Suprapubic skin (tissue), 4 donors: ENCODE results near the gene CNDP1. TPM values are rescaled to one million over a fixed set of nuclear protein-coding genes. Genes with fewer than 3 reads are reported as not detected.
A peak's percentile ranks its signal among the peaks of the same experiment; 100 is the strongest.

Experiments
- DNase-seq, 2 donors: peaks; one replicate each; pipeline ENCODE4 v3.0.0-alpha.2; 2019; ENCODE audit warnings: low spot score in 2 of 2
- H3K27ac ChIP-seq: fragments of 200-600 bp; sonication (generic); one replicate; pipeline ENCODE4 v1.5.1; 2019
- H3K27me3 ChIP-seq: fragments of 200-600 bp; sonication (generic); one replicate; pipeline ENCODE4 v1.5.1; 2019
- H3K36me3 ChIP-seq: fragments of 200-600 bp; sonication (generic); one replicate; pipeline ENCODE4 v1.5.1; 2019
- H3K4me1 ChIP-seq: fragments of 200-600 bp; sonication (generic); one replicate; pipeline ENCODE4 v1.5.1; 2019
- H3K4me3 ChIP-seq: fragments of 200-600 bp; sonication (generic); one replicate; pipeline ENCODE4 v1.5.1; 2019; ENCODE audit warnings: mild to moderate bottlenecking
- H3K9me3 ChIP-seq: fragments of 200-600 bp; sonication (generic); one replicate; pipeline ENCODE4 v1.5.1; 2019
- CTCF ChIP-seq, 2 donors: fragments of 200-600 bp in 1 of 2; fragments of 450-650 bp in 1 of 2; sonication (generic) in 1 of 2; IDR thresholded peaks; one replicate each; pipeline ENCODE4 v1.5.1; 2016 to 2019; ENCODE audit warnings: antibody characterized with exemption in 2 of 2, mild to moderate bottlenecking in 1 of 2, moderate library complexity in 1 of 2
- EP300 ChIP-seq: sonication (generic); formaldehyde crosslinking; IDR thresholded peaks from one replicate; pipeline ENCODE4 v1.6.1; 2017; ENCODE audit warnings: antibody characterized with exemption
- POLR2A ChIP-seq, 2 donors: fragments of 450-650 bp; IDR thresholded peaks; one replicate each; pipeline ENCODE4 v1.6.1; 2017; ENCODE audit warnings: antibody characterized with exemption in 2 of 2, mild to moderate bottlenecking in 2 of 2, moderate library complexity in 2 of 2
- POLR2AphosphoS5 ChIP-seq, 3 donors: sonication (generic); formaldehyde crosslinking; IDR thresholded peaks; one replicate each; pipeline ENCODE4 v1.6.1; 2017; ENCODE audit warnings: antibody characterized with exemption in 3 of 3
- WGBS: methylation state at CpG from one replicate; pipeline ENCODE4 v1.1.5; 2018; 5-methylcytosine and 5-hydroxymethylcytosine counted together
- total RNA-seq, 4 donors: library from RNA; depleted of rRNA; stranded (reverse); fragments of >200 nt; gene quantifications; one replicate each; pipeline ENCODE4 v1.1.0, GENCODE V29; 2016

Gene CNDP1
- total RNA-seq, 4 donors from 2014 or later, result 0.21 to 1.1 (median 0.97) TPM; not detected in 1

GRCh38 chr18:74496508-74497323 lies 37.6 kb upstream of the CNDP1 start:
- no peak for TF ChIP-seq POLR2A (IDR thresholded peaks at IDR 0.05)
- TF ChIP-seq EP300, result no peak
- TF ChIP-seq CTCF (IDR thresholded peaks at IDR 0.05), result no peak
- TF ChIP-seq POLR2AphosphoS5 (IDR thresholded peaks at IDR 0.05), result no peak

GRCh38 chr18:74497324-74497676 lies 37.0 kb upstream of the CNDP1 start:
- TF ChIP-seq EP300 (no peak), POLR2A (IDR thresholded peaks at IDR 0.05) (no peak), CTCF (IDR thresholded peaks at IDR 0.05) (no peak), POLR2AphosphoS5 (IDR thresholded peaks at IDR 0.05) (no peak)
- no peak for DNase-seq
- Histone ChIP-seq H3K9me3 (no peaks in the 10 kb centered on the region), H3K27me3 (no peaks in the 10 kb centered on the region), H3K27ac (peak overlapping the region; percentile 97), H3K4me3 (peak overlapping the region; percentile 99), H3K4me1 (peaks cover 47% of the 10 kb centered on the region), H3K36me3 (peaks cover 16% of the 10 kb centered on the region)
- WGBS, result 86% methylated on average over 8 of the region's 8 CpGs

More at GRCh38 chr18:74496508-74497323, 37.6 kb upstream of the CNDP1 start:
- DNase-seq, result peak; percentile 85 to 86
- H3K9me3 ChIP-seq, result no peaks in the 10 kb centered on the region
- WGBS, result 22% methylated on average over 6 of the region's 48 CpGs
- no peaks in the 10 kb centered on the region for H3K27me3 ChIP-seq
- H3K36me3 ChIP-seq, result peaks cover 10% of the 10 kb centered on the region
- peaks cover 44% of the 10 kb centered on the region for H3K4me1 ChIP-seq
- H3K4me3 ChIP-seq, result peak overlapping the region; percentile 99
- peak overlapping the region; percentile 97 for H3K27ac ChIP-seq

GRCh38 chr18:74497778-74498177 lies 36.5 kb upstream of the CNDP1 start:
- peaks cover 21% of the 10 kb centered on the region for H3K36me3 ChIP-seq
- peak overlapping the region; percentile 97 for H3K27ac ChIP-seq
- H3K4me3 ChIP-seq, result no peak overlapping the region
- H3K27me3 ChIP-seq, result no peaks in the 10 kb centered on the region
- H3K4me1 ChIP-seq, result peaks cover 47% of the 10 kb centered on the region
- WGBS, result 61% methylated on average over 3 of the region's 3 CpGs
- TF ChIP-seq POLR2AphosphoS5 (IDR thresholded peaks at IDR 0.05) (no peak), POLR2A (IDR thresholded peaks at IDR 0.05) (no peak), CTCF (IDR thresholded peaks at IDR 0.05) (no peak), EP300 (no peak)
- H3K9me3 ChIP-seq, result no peaks in the 10 kb centered on the region
- DNase-seq, result no peak

- H3K27ac ChIP-seq, result peak overlapping the region; percentile 76
- H3K9me3 ChIP-seq, result no peaks in the 10 kb centered on the region
- H3K4me3 ChIP-seq, result peak overlapping the region; percentile 22
- peak; percentile 36 to 79 for DNase-seq
- WGBS, result 57% methylated on average over 14 of the region's 14 CpGs
- TF ChIP-seq EP300 (no peak), CTCF (IDR thresholded peaks at IDR 0.05) (no peak), POLR2AphosphoS5 (IDR thresholded peaks at IDR 0.05) (no peak), POLR2A (IDR thresholded peaks at IDR 0.05) (no peak)
- no peaks in the 10 kb centered on the region for H3K27me3 ChIP-seq
- peaks cover 33% of the 10 kb centered on the region for H3K36me3 ChIP-seq
- peaks cover 47% of the 10 kb centered on the region for H3K4me1 ChIP-seq
Measured at GRCh38 chr18:74498712-74499627, 35.3 kb upstream of the CNDP1 start.

GRCh38 chr18:74499633-74500032 lies 34.7 kb upstream of the CNDP1 start:
- Histone ChIP-seq H3K27ac (peak overlapping the region; percentile 76), H3K4me3 (peak overlapping the region; percentile 22)

More at GRCh38 chr18:74499633-74500032, 34.7 kb upstream of the CNDP1 start:
- Histone ChIP-seq H3K9me3 (no peaks in the 10 kb centered on the region), H3K4me1 (peaks cover 47% of the 10 kb centered on the region), H3K27me3 (no peaks in the 10 kb centered on the region), H3K36me3 (peaks cover 40% of the 10 kb centered on the region)
- no peak for TF ChIP-seq POLR2A (IDR thresholded peaks at IDR 0.05)
- TF ChIP-seq POLR2AphosphoS5 (IDR thresholded peaks at IDR 0.05), result peak in 1 of 3 donors; percentile 17
- peak; percentile 58 to 87 for DNase-seq
- 36% methylated on average over 9 of the region's 9 CpGs for WGBS
